Parietal lobe (tissue), 2 donors: Measurements from ENCODE around the gene PTGFRN. TPM values are rescaled to one million over a fixed set of nuclear protein-coding genes. Genes with fewer than 3 reads are reported as not detected.

Experiments used
- small RNA-seq: library from RNA; depleted of rRNA; stranded (forward); fragments of <200 nt; gene quantifications from one replicate; pipeline ENCODE3, GENCODE V24; 2014; ENCODE audit warnings: low replicate concordance
- total RNA-seq: library from RNA; depleted of rRNA; stranded (reverse); fragments of >200 nt; gene quantifications from one replicate; pipeline ENCODE4 v1.2.3, GENCODE V29; 2014

The PTGFRN gene
- 57.6 TPM for total RNA-seq

GRCh38 chr1:116909512-116910378, at the start of gene PTGFRN:
Gene PTGFRN, plus strand, starts transcription at chr1:116909916. Its CDS starts 288 bp downstream, at chr1:116910204.

GRCh38 chr1:117001254-117001927, 91.7 kb downstream of the PTGFRN start, which contains the start of gene CD101:
Gene CD101, plus strand, starts transcription at chr1:117001760. Its CDS starts 58 bp downstream, at chr1:117001818.

Small RNA genes lying within 50 kb of the gene (small RNA-seq; reads per million reads assigned to genes)
- not detected for gene RNA5SP55

Other genes with a start within 250 kb of the PTGFRN start
- 122 TPM for gene IGSF3, start 242.2 kb upstream of the PTGFRN start, total RNA-seq
- not detected for gene CD2, start 155.5 kb upstream of the PTGFRN start, total RNA-seq
- gene CD101, start 91.8 kb downstream of the PTGFRN start, total RNA-seq: 4.4 TPM
- gene TTF2, start 150.4 kb downstream of the PTGFRN start, total RNA-seq: 7.8 TPM
- 8.5 TPM for gene TRIM45, start 211.8 kb downstream of the PTGFRN start, total RNA-seq